ENCODE results near the gene PPP4R2.
"Not testable (repeated sequence)": the region's sequence is repeated elsewhere in the genome, so short reads cannot be mapped to it uniquely, and the experiment has no call there.

PPP4R2 gene

DNA sequence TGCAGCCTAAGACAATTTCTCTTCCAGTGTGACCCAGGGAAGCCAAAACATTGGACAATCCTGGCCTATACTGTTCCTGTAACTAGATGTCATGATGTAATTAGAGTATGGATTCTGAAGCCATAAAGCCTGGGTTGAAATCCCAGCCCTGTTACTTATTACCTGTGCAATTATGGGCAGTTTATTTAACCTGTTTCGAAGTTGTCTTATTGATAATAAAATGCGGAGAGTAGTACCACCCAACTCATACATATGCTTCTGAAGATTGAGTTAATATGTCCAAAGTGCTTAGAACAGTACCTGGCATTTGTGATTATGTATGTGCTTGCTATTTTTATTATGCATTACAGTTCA lies 30.1 kb downstream of the PPP4R2 start:
- no peak for DNase-seq

DNA sequence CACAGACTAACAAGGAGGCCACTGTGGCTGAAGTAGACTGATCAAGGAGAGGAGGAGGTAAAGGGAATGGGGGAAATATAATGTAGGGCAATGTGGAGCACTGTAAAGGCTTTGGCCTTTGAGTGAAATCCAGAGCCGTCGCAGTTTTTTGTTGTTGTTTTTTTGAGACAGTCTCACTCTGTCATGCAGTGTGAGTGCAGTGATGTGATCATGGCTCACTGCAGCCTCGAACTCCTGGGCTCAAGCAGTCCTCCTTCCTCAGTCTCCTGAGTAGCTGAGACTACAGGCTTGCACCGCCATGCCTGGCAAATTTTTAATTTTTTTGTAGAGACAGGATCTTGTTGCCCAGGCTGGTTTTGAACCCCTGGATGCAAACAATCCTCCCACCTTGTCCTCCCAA lies 32.2 kb downstream of the PPP4R2 start:
- DNase-seq = no peak

DNA sequence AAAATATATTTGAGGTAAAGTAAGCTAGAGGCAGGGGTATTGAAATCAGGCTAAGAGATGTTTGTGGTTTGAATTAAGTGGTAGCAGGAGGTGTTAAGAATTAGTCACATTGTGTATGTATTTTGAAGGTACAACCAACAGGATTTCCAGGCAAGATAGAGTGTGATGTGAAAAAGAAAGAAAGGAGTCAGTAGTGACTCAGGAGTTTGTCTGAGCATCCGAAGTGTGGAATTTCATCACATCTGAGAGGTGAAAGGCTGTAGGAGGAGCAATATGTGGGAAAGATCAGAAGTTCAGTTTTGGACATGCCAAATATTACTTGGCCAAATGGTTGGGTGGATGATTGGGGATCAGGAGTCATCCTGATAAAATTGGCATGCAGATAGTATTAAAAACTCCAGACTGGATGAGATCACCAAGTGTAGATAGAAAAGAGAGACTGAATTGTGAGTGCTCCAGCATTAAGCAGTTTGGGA lies 32.7 kb downstream of the PPP4R2 start:
- DNase-seq = no peak

DNA sequence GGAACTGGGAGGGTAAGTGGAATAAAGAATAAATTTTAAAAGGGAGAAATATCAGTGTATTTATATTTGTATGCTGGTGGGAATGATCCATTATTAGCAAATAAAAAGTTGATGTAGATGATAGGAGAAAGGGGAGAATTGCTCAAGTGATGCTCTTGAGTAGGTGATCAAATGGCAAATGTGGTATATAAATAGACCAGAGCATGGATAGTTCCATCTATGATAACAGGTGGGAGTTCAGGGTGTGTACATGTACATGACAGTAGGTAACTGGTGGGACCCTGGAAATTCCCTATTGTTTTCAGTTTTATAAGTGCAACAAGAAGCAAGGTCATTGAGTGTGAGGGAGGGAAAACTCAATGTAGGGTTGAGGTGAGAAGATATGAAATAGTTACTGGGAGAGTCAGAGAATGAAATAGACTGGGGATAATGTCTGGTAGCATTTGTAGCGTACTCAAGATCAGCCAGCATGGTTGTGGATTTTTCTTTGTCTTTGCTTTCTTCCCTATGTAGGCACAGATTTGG lies 33.5 kb downstream of the PPP4R2 start:
- DNase-seq = no peak

DNA sequence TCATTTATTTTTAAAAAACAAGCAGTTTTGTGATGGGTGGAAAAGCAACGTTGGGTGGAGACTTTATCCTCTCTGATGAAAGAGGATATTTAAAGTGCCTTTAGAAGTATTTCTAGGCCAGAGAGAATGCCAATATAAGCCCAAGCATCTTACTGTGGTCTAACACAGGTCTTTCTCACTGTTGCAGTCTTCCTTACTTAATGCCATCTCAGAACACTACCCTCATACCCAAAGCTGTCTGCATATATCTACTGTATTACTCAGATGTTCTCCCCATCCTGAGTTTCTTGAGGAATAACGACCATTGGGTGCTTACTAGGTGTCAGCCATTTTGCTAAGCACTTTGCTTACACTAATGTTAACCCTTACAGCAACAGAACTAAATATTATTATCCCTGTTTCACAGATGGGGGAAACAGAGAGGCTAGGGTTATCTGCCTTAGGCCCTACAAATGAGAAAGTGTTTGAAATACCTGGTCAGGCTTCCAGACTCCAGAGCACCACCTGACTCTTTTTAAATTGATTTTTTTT lies 35.0 kb downstream of the PPP4R2 start:
- no peak for DNase-seq

DNA sequence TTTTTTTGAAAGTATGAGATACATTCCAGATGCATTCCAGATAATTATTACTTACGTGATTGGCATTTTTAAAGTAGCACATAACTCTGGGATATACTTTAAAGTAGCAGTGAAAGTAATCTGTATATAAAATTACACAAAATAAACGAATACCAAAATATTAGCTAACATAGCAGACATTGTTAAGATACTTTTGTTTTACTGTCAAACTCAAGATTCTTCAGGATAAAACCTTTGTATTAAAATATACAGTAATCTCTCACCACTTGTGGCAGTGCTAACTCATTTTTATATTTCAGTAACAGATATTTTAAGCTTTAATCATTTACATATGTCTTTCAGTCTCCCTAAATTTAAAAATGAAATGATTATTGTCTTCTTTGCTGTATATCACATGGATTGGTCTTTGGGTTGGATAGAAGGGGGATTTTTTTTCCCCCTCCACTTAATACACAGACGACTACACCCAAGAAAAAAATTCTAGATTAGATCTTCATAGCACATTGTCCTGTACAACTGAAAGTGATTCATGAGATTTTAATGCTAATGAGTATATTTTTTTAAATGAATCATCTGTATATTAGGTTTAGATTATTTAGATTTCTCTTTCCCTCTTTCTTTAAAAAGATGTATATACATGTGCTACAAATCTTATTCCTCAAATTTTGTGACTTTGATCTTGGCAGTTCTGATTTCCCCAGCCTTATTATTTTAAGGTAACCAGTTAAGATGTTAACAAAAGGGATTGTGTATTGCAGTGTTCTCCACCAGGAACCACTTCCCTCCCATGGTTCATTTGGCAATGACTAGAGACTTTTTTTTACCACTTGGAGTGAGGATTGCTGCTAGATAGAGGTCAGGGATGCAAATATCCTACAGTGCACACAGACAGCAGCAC lies 40.3 kb downstream of the PPP4R2 start:
- DNase-seq = no peak

DNA sequence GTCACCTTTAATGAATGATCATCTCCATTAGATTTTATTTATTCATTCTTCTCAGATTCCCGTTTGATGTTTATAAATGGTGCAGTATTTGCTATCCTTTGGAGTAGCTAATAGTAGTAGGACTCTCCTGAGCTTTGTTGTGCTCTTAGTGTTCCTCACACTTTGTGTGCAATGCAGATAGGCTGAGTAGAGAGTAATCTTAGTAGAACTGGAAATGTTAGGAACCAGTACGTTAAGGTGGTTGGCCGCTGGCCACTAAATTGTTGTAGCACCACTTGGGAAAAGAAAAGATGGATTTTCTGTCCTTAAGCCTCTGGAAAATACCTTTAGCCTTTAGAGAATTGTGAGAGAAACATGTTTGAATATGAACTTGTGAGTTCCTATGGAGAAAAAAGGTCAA lies 44.9 kb downstream of the PPP4R2 start:
- DNase-seq = no peak

DNA sequence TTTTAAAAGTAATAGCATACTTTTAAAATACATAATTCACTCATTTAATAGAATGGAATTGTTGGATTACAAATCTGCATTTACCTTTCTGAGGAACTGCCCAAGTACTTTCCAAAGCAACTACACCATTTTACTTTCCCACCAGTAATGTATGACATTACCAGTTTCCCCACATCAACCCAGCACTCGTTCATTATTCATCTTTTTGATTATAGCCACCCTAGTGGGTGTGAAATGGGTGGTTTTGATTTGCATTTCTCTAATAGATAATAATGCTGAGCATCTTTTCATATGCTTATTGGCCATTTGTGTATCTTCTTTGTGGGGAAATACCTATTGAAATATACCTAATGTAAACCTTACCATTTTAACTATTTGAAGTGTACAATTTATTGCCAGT lies 46.8 kb downstream of the PPP4R2 start:
- DNase-seq = no peak

DNA sequence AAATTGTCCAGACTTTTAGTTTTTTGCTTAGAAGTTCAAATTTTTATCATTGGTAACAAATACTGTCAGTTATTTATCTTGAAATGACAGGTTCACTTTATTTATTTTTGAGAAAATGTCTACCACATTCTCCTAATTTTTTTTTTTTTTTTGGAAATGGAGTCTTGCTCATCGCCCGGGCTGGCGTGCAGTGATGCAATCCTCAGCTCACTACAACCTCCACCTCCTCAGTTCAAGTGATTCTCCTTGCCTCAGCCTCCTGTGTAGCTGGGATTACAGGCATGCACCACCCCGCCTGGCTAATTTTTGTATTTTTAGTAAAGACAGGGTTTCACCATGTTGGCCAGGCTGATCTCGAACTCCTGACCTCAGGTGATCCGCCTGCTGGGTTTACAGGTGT lies 48.8 kb downstream of the PPP4R2 start:
- no peak for DNase-seq

DNA sequence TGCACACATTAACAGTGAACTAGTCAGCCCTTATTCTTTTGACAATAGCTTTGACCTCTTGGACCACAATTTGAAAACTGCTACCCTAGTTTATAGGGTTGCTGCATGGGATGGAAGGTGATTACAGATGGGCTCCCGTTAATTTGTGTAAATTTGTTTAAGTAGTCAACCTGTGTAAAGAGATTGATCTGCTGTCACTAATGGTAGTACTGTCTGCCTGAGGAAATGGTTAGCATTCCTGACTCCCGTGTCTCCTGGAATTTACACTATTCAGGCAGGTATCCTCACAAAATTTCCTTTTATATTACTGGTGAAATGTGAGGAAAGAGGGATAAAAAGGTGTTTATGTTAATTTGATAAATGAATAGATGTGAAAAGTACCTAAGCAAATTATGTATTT lies 49.6 kb downstream of the PPP4R2 start:
- DNase-seq = no peak

DNA sequence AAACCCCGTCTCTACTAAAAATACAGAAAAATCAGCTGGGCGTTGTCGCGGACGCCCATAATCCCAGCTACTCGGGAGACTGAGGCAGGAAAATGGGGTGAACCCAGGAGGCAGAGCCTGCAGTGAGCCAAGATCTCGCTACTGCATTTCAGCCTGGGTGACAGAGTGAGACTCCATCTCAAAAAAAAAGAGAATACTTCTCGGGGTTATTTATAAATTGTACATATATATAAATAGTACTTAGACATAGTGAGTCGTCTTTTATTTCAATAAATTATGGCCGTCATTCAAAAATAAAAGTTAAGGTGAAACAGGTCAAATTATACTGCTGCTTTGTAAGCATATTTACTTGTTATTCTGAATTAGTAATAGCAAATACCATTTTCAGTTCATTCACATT lies 52.7 kb downstream of the PPP4R2 start:
- no peak for DNase-seq

DNA sequence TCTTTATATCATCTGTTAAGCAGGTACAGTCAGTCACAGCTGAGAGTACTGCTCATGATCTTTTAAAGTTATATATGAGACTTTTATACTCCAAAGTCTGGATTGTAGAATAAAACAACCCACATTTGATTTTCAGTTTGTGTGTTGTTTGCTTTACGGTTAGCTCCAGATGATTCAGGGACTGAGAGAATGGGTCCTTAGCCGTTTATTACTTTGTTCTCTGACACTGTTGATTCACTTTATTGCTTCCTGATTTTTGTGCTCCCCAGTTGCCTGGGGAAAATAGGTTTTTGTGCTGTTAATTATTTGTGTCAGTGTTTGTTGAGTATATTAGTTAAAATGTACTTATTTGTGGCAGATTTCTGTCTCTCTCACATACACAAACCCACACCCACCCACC lies 56.2 kb downstream of the PPP4R2 start:
- no peak for DNase-seq

DNA sequence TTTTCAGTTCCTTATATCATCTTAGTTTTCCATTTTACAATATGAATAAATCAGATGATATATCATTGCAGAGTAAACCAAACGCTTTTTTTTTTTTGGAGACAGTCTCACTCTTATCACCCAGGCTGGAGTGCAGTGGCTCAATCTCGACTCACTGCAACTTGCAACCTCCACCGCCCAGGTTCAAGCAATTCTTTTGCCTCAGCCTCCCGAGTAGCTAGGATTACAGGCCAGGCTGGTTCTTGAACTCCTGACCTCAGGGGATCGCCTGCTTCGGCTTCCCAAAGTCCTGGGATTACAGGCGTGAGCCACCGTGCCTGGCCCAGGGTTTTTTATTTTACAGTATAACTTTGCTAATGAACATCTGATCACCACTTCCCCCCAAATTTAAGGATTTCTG lies 59.0 kb downstream of the PPP4R2 start:
- no peak for DNase-seq

DNA sequence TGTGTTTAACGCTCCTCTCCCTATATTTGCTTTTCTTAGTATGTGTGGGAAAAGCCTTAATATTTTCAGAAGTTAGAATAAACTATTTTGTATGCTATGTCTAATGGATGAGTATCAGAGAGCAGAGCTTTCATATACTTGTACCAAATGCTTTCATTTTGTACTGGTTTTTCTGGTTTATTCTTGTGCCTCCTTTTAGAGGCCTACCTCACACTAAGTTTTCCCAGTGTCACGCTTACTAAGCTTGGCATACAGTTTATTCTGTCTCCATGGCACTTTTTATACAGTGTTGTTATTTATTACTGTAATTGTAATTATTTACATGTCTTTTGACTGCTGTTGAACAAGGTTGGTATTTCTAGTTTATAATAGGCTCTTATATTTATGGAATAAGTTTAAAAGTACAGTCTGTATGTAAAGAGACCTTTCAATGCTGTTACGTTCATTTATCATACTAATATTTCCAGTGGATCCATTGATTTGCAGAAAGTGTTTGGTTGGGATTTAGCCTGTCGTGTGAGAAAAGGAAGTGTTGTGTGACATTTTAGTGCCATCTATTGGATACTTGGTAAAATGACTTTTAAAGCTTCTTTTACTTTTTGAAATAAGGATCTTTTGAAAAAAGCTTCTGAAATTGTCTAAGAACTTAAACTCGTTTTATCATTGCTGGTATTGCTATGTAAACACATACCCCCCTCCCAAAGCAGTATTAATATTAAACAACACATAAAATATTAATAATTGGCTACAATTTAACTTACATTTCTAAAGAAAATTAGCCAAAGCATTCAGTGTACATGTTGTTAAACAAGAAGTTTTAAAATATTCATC lies 59.6 kb downstream of the PPP4R2 start:
- DNase-seq = peak; percentile 3

DNA sequence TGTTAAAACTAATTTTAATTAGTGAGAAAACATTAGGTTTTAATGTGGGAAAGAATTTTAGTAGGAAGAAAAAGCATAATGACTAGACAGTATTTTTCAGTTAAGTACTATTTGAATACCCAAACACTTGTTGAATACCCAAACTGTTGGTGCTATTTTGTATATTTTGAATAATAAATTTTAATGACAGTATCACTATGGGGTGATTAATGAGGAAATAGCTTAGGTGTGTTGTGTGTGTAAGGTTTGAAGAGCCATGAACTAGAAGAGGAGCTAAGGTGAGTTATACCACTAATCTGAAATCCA lies 60.2 kb downstream of the PPP4R2 start:
- DNase-seq = no peak

DNA sequence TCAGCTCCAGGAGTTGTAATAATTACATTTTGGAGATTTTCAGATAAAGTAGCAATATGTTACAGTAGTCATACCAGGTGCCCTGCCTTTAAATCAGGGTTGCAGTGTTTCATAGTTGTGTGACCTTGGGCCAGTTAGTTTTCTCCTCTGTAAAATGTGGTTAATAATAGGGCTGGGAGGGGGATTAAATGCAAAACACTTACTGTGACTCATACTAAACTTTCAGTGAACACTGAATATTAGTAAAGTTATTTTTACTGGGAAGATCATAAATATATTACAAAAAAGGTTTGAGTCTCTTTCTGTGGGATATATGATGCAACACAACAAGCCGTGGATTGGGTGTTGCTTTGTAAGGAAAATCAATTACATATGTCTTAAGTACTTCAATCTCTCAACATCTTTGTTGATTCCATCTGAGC lies 63.7 kb downstream of the PPP4R2 start:
- no peak for DNase-seq

DNA sequence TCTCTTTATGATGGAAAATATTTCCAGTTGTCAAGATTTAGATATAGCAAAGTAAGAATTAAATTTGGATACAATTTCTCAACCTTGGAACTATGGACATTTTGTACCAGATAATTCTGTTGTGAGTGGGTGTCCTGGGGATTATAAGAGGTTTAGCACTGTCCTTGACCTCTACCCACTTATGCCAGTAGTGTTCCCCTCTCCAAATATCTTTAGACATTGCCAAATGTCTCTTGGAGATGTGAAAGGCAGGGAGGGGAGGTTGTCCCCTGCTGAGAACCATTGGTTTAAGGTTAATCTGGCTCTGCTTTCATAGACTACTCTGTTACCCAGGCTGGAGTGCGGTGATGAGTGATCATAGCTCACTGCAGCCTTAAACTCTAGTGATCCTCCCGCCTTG lies 64.8 kb downstream of the PPP4R2 start, which contains the start of gene EBLN2:
Gene EBLN2, plus strand, starts transcription at position 244 of the 400 bp plus-strand sequence. CDS start 423 bp downstream, outside the sequence.
- DNase-seq = no peak

DNA sequence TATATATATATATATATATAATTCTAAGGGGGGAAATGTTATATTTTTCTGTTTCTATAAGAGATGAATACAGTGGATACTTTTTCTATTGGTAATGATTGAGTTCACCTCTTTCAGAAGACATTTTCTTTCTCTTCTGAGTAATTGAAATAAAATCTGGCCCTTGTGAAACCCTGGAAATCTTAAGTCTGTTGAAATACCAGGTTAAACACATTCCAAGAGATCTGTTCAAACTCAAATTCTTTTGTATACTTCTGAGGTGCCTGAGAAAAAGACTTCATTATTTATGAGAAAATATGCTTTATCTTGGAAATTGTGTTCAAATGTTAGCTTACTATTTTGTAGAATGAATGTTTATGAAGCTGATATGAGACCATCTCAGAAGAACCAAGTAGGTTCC lies 69.6 kb downstream of the PPP4R2 start:
- DNase-seq = not testable (repeated sequence)

DNA sequence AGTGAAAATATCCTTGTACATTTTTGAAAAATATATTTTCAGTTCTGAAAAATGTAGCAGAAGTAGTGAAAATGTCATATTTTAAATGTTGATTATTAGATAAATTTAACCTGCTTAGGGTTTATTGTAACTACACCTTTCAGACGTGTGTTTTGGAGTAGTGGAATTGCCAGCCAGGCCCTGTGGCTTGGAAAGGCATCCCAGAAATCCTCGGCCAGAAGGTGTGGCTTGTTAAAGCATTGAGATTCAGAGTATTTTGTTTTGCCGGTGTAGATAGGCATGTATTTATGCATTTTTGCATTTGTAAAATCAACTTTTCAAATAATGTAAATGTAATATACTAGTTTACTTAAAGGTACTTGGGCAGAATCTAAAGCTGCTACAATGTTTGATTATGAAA lies 71.8 kb downstream of the PPP4R2 start:
- DNase-seq = no peak

DNA sequence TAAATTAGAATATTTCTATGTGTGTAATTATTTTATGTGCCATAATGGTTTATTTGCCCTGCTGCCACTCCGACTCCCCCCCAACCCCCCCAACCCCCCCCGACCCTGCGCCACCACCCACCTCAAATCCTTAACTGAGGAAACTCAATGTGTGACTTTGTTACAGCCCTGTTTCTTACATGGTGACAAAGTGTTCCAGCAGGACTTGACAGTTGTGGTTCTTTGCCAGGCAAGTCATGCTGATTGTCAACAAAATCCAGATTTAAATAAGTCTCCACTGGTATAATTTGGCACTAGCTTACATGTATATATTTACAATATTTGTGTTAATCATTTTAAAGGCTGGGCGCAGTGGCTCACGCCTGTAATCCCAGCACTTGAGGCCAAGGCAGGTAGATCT lies 72.6 kb downstream of the PPP4R2 start:
- DNase-seq = no peak

DNA sequence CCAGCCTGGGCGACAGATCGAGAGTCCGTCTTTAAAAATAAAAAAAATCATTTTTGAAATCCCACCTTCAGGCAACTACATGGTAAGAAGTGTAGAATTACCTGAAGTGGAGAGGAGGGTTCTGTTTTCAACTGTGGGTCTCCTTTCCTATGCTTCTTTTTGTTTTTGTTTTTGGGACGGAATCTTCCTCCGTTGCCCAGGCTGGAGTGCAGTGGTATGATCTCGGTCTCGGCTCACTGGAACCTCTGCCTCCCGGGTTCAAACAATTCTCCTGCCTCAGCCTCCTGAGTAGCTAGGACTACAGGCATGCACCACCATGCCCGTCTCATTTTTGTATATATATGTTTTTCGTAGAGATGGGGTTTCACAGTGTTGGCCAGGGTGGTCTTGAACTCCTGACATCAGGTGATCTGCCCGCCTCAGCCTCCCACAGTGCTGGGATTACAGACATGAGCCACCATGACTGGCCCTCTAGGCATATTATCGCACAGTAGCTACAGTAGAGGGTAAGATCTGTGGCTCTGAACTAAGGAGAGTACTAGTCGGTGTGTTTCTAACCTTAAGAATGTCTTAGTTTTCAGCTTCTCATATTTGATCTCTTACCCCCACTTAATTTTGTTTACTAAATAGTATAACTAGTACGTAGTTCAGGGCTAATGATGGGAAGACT lies 73.3 kb downstream of the PPP4R2 start:
- no peak for DNase-seq

DNA sequence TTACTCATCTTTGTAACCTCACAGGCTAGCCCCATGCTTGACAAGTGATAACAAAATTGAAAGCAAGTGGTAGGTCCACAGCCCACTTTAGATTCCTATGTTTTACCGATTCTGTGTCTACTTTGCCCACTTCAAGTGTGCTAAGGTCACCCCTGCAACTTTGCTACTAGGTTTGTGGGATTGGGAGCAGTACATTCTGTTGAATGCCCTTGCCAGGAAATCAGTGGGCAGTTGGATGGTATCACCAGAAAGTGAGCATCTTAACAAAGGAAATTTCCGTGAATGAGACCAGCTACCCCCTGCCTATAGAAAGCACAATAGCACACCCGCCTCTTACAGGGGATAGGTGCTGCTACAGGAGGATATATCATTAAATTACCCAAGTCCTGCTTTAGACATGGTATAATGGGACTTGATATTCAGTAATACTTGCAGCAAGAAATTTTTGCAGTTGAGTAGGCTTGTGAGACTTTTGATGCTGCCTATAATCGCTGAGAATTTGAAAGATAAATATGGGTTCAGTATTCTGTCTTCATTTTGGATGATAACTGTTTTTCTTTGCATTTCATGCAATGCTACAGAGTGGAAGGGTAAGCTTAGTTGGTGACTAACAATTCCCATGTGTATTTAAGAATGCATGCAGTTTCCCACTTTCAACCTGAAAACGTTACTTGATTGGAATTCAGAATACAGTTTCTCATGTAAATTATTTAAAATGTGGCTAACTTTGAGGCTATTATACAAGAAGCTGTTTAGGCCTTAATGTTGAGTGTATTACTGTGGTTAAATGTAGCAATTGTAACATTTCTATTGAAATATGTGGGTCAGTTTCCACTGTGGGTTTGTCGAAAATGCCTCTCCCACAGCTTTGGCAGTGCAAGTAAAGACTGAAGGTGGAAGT lies 74.3 kb downstream of the PPP4R2 start:
- no peak for DNase-seq
